WTC11 (cell line): Measurements from ENCODE around the gene TCEAL4. TPM values are rescaled to one million over a fixed set of nuclear protein-coding genes. Genes with fewer than 3 reads are reported as not detected.

Source experiments
- ATAC-seq: fragments of 200-7000 bp; cut with Tn5 transposase; 2 replicates; pipeline ENCODE4 v1.10.0; 2021; ENCODE audit warnings: mild to moderate bottlenecking, moderate library complexity
- CTCF ChIA-PET: fragments of 300-600 bp; sonication (Branson Sonifier 250); formaldehyde crosslinking; loops from one replicate; lab custom pipeline; 2021; ENCODE audit warnings: antibody characterized with exemption; lab: Charles Lee
- POLR2A ChIA-PET: fragments of 350-600 bp; sonication (Branson Sonifier 250); formaldehyde crosslinking; loops from one replicate; lab custom pipeline; 2021; ENCODE audit warnings: antibody characterized with exemption; lab: Charles Lee
- DNase-seq: peaks from one replicate; pipeline ENCODE4 v3.0.0; 2021; ENCODE audit warnings: low spot score
- H3K27ac Mint-ChIP-seq: 2 replicates; pipeline ENCODE4 v1.8.0; 2021; ENCODE audit warnings: mixed read lengths
- H3K27me3 Mint-ChIP-seq: 2 replicates; pipeline ENCODE4 v1.8.0; 2021; ENCODE audit warnings: low read depth, mild to moderate bottlenecking, moderate library complexity, mixed read lengths
- H3K36me3 Mint-ChIP-seq: 2 replicates; pipeline ENCODE4 v1.8.0; 2021; ENCODE audit warnings: mixed read lengths
- H3K4me1 Mint-ChIP-seq: 2 replicates; pipeline ENCODE4 v1.8.0; 2022; ENCODE audit warnings: mixed read lengths
- H3K4me3 Mint-ChIP-seq: 2 replicates; pipeline ENCODE4 v1.8.0; 2021; ENCODE audit warnings: mild to moderate bottlenecking, moderate library complexity, mixed read lengths
- H3K9me3 Mint-ChIP-seq: 2 replicates; pipeline ENCODE4 v1.8.0; 2021; ENCODE audit warnings: mixed read lengths
- CBFB ChIP-seq: sonication (generic); formaldehyde crosslinking; IDR thresholded peaks from 2 replicates; pipeline ENCODE4 v1.8.1; 2022; ENCODE audit warnings: mild to moderate bottlenecking, low read depth, missing genetic modification reagents
- ETV6 ChIP-seq: sonication (generic); formaldehyde crosslinking; IDR thresholded peaks from 2 replicates; pipeline ENCODE4 v1.8.1; 2022; ENCODE audit warnings: mild to moderate bottlenecking, missing genetic modification reagents
- FOXJ3 ChIP-seq: sonication (generic); formaldehyde crosslinking; IDR thresholded peaks from 2 replicates; pipeline ENCODE4 v1.9.0; 2021; ENCODE audit warnings: missing genetic modification reagents, mild to moderate bottlenecking, borderline replicate concordance
- GRHL2 ChIP-seq: fragments of 250-450 bp; sonication (Bioruptor Pico); IDR thresholded peaks from 2 replicates; pipeline ENCODE4 v1.8.0; 2022; ENCODE audit warnings: mild to moderate bottlenecking, moderate library complexity; ENCODE audit not compliant: insufficient replicate concordance, severe bottlenecking
- NFATC4 ChIP-seq: fragments of 250-450 bp; sonication (Bioruptor Pico); IDR thresholded peaks from 2 replicates; pipeline ENCODE4 v1.9.0; 2021; ENCODE audit warnings: mild to moderate bottlenecking
- NFE2L1 ChIP-seq: sonication (generic); formaldehyde crosslinking; IDR thresholded peaks from 2 replicates; pipeline ENCODE4 v1.8.1; 2023; ENCODE audit warnings: missing genetic modification reagents
- NR2C2 ChIP-seq: sonication (generic); formaldehyde crosslinking; IDR thresholded peaks from 2 replicates; pipeline ENCODE4 v1.8.0; 2022; ENCODE audit warnings: mild to moderate bottlenecking, missing genetic modification reagents
- NR3C1 ChIP-seq: sonication (generic); formaldehyde crosslinking; conservative IDR thresholded peaks from 2 replicates; pipeline ENCODE4 v1.8.1; 2023; ENCODE audit warnings: low read depth, mild to moderate bottlenecking, missing genetic modification reagents
- SP1 ChIP-seq: sonication (generic); formaldehyde crosslinking; conservative IDR thresholded peaks from 2 replicates; pipeline ENCODE4 v1.8.1; 2022; ENCODE audit warnings: missing genetic modification reagents
- TCF7 ChIP-seq: sonication (generic); formaldehyde crosslinking; IDR thresholded peaks from 2 replicates; pipeline ENCODE4 v1.8.0; 2022; ENCODE audit warnings: mild to moderate bottlenecking, low read depth, missing genetic modification reagents, moderate library complexity
- TP53 ChIP-seq: sonication (generic); formaldehyde crosslinking; IDR thresholded peaks from 2 replicates; pipeline ENCODE4 v1.8.1; 2023; ENCODE audit warnings: mild to moderate bottlenecking, missing genetic modification reagents
- ZNF232 ChIP-seq: sonication (generic); formaldehyde crosslinking; IDR thresholded peaks from 2 replicates; pipeline ENCODE4 v1.8.0; 2022; ENCODE audit warnings: mild to moderate bottlenecking, missing genetic modification reagents
- total RNA-seq: library from RNA; stranded (reverse); gene quantifications from 3 replicates; pipeline ENCODE4 v1.2.3, GENCODE V29; 2021
- TF ChIP-seq, protein P1 (sequence below): sonication (generic); formaldehyde crosslinking; IDR thresholded peaks from 2 replicates; pipeline ENCODE4 v1.8.0; 2023; ENCODE audit warnings: mild to moderate bottlenecking, missing genetic modification reagents
- TF ChIP-seq, protein P2 (sequence below): sonication (generic); formaldehyde crosslinking; IDR thresholded peaks from 2 replicates; pipeline ENCODE4 v1.8.1; 2022; ENCODE audit warnings: low read depth, mild to moderate bottlenecking, moderate library complexity, missing genetic modification reagents, borderline replicate concordance
- TF ChIP-seq, protein P3 (sequence below): sonication (generic); formaldehyde crosslinking; IDR thresholded peaks from 2 replicates; pipeline ENCODE4 v1.8.1; 2023; ENCODE audit warnings: mild to moderate bottlenecking, missing genetic modification reagents, moderate library complexity
- TF ChIP-seq, protein P4 (sequence below): sonication (generic); formaldehyde crosslinking; IDR thresholded peaks from 2 replicates; pipeline ENCODE4 v1.8.0; 2022; ENCODE audit warnings: mild to moderate bottlenecking, missing genetic modification reagents
- TF ChIP-seq, protein P5 (sequence below): fragments of 250-450 bp; sonication (Bioruptor Pico); IDR thresholded peaks from 2 replicates; pipeline ENCODE4 v1.9.0; 2021; ENCODE audit warnings: mild to moderate bottlenecking
- TF ChIP-seq, protein P6 (sequence below): fragments of 250-450 bp; sonication (Bioruptor Pico); IDR thresholded peaks from 2 replicates; pipeline ENCODE4 v2.1.2; 2022; ENCODE audit warnings: mild to moderate bottlenecking, moderate library complexity
- TF ChIP-seq, protein P7 (sequence below): fragments of 250-450 bp; sonication (Bioruptor Pico); IDR thresholded peaks from 2 replicates; pipeline ENCODE4 v1.9.0; 2021; ENCODE audit warnings: mild to moderate bottlenecking, borderline replicate concordance
- TF ChIP-seq, protein P8 (sequence below): sonication (generic); formaldehyde crosslinking; IDR thresholded peaks from 2 replicates; pipeline ENCODE4 v1.8.1; 2023; ENCODE audit warnings: mild to moderate bottlenecking, moderate library complexity, missing genetic modification reagents

TCEAL4 gene
- total RNA-seq, 1 experiment from 2014 or later = 46.4 TPM

DNA sequence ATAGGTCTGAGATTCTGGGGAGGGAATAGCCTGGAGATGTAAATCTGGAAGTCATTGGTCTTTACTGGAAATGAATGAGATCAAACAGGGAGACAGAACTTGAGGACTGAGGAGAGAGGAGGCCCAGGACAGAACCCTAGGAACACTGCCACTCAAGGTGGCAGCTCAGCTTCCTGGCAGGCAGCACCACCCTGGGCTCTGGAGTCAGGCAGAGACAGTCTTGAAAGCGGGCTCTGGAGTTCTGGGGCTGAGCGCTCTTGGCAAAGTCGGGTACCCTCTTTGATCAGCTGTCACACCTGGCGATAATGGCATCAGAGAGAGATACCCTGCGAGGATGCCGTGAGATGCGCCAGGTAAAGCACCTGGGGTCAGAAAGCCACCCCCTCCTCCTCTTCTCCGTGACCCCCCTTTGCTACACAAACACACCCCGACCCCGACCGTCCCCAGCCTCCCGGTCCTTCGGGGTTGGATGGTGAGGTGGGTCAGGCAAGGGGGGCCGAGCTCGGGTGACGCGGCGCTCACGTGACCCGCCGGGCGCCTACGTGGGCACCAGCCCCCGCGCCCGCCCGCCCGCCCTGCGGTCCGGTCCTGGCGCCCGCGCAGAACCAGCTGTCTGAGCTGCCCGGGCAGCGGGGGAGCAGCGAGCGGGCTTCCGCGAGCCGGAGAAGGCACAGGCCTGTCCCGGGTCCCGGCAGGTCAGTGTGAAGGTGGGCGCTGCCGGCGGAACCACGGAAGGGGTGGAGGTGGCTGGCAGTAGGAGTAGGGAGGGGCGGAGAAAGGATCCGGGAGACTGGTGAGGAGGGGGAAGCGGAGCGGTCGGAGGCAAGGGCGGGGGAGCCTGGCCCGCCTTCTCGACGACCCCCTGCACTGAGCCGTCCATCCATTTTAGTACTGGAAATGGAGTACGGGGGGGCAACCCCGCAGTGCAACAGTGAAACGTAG lies 22.3 kb downstream of the TCEAL4 start, which contains the start of gene TCEAL3:
TSS of gene TCEAL3 (plus strand) at position 600 of the 942 bp plus-strand sequence. CDS start 1,102 bp downstream, outside the sequence.
- ATAC-seq = peak; percentile 85
- peaks cover 19% of the 10 kb centered on the region for H3K27me3 Mint-ChIP-seq
- H3K4me1 Mint-ChIP-seq = peaks cover 14% of the 10 kb centered on the region
- H3K27ac Mint-ChIP-seq = no peak within 1 kb of the TSS
- CTCF ChIA-PET = interaction anchor here (1.1 kb wide), 1 partner anchor 22 kb away, joined by 4 read pairs; no protein-coding TSS in a partner anchor
- no peaks in the 10 kb centered on the region for H3K36me3 Mint-ChIP-seq
- no peaks in the 10 kb centered on the region for H3K9me3 Mint-ChIP-seq
- H3K4me3 Mint-ChIP-seq = peak within 1 kb of the TSS; percentile 77
- peak; percentile 48 for DNase-seq
- POLR2A ChIA-PET = no interaction called here
- TF ChIP-seq, protein P1, sequence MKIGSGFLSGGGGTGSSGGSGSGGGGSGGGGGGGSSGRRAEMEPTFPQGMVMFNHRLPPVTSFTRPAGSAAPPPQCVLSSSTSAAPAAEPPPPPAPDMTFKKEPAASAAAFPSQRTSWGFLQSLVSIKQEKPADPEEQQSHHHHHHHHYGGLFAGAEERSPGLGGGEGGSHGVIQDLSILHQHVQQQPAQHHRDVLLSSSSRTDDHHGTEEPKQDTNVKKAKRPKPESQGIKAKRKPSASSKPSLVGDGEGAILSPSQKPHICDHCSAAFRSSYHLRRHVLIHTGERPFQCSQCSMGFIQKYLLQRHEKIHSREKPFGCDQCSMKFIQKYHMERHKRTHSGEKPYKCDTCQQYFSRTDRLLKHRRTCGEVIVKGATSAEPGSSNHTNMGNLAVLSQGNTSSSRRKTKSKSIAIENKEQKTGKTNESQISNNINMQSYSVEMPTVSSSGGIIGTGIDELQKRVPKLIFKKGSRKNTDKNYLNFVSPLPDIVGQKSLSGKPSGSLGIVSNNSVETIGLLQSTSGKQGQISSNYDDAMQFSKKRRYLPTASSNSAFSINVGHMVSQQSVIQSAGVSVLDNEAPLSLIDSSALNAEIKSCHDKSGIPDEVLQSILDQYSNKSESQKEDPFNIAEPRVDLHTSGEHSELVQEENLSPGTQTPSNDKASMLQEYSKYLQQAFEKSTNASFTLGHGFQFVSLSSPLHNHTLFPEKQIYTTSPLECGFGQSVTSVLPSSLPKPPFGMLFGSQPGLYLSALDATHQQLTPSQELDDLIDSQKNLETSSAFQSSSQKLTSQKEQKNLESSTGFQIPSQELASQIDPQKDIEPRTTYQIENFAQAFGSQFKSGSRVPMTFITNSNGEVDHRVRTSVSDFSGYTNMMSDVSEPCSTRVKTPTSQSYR (CRISPR knock-in tag) = no peak
- TF ChIP-seq TCF7 (CRISPR knock-in tag) (no peak), NR2C2 (no peak), SP1 (CRISPR knock-in tag) (no peak), NFATC4 (CRISPR knock-in tag) (no peak), NFE2L1 (CRISPR knock-in tag) (no peak), GRHL2 (CRISPR knock-in tag) (no peak), ZNF232 (no peak), TP53 (CRISPR knock-in tag) (no peak), NR3C1 (no peak), CBFB (CRISPR knock-in tag) (no peak), ETV6 (no peak), FOXJ3 (CRISPR knock-in tag) (no peak)
- TF ChIP-seq, protein P2, sequence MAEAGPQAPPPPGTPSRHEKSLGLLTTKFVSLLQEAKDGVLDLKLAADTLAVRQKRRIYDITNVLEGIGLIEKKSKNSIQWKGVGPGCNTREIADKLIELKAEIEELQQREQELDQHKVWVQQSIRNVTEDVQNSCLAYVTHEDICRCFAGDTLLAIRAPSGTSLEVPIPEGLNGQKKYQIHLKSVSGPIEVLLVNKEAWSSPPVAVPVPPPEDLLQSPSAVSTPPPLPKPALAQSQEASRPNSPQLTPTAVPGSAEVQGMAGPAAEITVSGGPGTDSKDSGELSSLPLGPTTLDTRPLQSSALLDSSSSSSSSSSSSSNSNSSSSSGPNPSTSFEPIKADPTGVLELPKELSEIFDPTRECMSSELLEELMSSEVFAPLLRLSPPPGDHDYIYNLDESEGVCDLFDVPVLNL (CRISPR knock-in tag) = no peak
- TF ChIP-seq, protein P3, sequence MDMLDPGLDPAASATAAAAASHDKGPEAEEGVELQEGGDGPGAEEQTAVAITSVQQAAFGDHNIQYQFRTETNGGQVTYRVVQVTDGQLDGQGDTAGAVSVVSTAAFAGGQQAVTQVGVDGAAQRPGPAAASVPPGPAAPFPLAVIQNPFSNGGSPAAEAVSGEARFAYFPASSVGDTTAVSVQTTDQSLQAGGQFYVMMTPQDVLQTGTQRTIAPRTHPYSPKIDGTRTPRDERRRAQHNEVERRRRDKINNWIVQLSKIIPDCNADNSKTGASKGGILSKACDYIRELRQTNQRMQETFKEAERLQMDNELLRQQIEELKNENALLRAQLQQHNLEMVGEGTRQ (CRISPR knock-in tag) = peak; percentile 93
- TF ChIP-seq, protein P4, sequence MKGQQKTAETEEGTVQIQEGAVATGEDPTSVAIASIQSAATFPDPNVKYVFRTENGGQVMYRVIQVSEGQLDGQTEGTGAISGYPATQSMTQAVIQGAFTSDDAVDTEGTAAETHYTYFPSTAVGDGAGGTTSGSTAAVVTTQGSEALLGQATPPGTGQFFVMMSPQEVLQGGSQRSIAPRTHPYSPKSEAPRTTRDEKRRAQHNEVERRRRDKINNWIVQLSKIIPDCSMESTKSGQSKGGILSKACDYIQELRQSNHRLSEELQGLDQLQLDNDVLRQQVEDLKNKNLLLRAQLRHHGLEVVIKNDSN (CRISPR knock-in tag) = peak; percentile 80
- TF ChIP-seq, protein P5, sequence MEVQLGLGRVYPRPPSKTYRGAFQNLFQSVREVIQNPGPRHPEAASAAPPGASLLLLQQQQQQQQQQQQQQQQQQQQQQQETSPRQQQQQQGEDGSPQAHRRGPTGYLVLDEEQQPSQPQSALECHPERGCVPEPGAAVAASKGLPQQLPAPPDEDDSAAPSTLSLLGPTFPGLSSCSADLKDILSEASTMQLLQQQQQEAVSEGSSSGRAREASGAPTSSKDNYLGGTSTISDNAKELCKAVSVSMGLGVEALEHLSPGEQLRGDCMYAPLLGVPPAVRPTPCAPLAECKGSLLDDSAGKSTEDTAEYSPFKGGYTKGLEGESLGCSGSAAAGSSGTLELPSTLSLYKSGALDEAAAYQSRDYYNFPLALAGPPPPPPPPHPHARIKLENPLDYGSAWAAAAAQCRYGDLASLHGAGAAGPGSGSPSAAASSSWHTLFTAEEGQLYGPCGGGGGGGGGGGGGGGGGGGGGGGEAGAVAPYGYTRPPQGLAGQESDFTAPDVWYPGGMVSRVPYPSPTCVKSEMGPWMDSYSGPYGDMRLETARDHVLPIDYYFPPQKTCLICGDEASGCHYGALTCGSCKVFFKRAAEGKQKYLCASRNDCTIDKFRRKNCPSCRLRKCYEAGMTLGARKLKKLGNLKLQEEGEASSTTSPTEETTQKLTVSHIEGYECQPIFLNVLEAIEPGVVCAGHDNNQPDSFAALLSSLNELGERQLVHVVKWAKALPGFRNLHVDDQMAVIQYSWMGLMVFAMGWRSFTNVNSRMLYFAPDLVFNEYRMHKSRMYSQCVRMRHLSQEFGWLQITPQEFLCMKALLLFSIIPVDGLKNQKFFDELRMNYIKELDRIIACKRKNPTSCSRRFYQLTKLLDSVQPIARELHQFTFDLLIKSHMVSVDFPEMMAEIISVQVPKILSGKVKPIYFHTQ (CRISPR knock-in tag) = no peak
- TF ChIP-seq, protein P6, sequence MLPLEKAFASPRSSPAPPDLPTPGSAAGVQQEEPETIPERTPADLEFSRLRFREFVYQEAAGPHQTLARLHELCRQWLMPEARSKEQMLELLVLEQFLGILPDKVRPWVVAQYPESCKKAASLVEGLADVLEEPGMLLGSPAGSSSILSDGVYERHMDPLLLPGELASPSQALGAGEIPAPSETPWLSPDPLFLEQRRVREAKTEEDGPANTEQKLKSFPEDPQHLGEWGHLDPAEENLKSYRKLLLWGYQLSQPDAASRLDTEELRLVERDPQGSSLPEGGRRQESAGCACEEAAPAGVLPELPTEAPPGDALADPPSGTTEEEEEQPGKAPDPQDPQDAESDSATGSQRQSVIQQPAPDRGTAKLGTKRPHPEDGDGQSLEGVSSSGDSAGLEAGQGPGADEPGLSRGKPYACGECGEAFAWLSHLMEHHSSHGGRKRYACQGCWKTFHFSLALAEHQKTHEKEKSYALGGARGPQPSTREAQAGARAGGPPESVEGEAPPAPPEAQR (CRISPR knock-in tag) = no peak
- TF ChIP-seq, protein P7, sequence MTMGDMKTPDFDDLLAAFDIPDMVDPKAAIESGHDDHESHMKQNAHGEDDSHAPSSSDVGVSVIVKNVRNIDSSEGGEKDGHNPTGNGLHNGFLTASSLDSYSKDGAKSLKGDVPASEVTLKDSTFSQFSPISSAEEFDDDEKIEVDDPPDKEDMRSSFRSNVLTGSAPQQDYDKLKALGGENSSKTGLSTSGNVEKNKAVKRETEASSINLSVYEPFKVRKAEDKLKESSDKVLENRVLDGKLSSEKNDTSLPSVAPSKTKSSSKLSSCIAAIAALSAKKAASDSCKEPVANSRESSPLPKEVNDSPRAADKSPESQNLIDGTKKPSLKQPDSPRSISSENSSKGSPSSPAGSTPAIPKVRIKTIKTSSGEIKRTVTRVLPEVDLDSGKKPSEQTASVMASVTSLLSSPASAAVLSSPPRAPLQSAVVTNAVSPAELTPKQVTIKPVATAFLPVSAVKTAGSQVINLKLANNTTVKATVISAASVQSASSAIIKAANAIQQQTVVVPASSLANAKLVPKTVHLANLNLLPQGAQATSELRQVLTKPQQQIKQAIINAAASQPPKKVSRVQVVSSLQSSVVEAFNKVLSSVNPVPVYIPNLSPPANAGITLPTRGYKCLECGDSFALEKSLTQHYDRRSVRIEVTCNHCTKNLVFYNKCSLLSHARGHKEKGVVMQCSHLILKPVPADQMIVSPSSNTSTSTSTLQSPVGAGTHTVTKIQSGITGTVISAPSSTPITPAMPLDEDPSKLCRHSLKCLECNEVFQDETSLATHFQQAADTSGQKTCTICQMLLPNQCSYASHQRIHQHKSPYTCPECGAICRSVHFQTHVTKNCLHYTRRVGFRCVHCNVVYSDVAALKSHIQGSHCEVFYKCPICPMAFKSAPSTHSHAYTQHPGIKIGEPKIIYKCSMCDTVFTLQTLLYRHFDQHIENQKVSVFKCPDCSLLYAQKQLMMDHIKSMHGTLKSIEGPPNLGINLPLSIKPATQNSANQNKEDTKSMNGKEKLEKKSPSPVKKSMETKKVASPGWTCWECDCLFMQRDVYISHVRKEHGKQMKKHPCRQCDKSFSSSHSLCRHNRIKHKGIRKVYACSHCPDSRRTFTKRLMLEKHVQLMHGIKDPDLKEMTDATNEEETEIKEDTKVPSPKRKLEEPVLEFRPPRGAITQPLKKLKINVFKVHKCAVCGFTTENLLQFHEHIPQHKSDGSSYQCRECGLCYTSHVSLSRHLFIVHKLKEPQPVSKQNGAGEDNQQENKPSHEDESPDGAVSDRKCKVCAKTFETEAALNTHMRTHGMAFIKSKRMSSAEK (CRISPR knock-in tag) = no peak
- TF ChIP-seq, protein P8, sequence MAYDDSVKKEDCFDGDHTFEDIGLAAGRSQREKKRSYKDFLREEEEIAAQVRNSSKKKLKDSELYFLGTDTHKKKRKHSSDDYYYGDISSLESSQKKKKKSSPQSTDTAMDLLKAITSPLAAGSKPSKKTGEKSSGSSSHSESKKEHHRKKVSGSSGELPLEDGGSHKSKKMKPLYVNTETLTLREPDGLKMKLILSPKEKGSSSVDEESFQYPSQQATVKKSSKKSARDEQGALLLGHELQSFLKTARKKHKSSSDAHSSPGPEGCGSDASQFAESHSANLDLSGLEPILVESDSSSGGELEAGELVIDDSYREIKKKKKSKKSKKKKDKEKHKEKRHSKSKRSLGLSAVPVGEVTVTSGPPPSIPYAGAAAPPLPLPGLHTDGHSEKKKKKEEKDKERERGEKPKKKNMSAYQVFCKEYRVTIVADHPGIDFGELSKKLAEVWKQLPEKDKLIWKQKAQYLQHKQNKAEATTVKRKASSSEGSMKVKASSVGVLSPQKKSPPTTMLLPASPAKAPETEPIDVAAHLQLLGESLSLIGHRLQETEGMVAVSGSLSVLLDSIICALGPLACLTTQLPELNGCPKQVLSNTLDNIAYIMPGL = 0 out of 2 replicates have a peak, but pooled peaks have one; percentile 29
